ENCODE data around the gene CCDC170.

DNA sequence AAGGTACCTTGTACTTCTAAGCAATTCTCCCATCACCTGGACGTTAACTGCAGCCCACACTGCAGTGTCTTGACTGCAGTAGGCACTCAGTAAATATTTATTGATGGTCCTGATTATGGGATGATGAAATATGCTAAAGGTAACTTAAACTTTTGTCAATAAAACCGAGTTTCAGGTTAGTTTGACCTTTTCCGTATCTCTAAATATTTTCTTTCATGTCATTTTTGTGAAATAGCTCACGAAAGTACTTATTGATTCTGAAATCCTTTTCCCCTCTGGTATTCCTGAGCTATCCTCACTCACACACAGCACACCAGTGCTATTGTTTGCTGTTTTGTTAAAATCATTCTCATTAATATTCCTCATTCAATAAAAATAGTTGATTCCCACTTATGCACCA is 164.3 kb downstream of the CCDC170 start:
- TF ChIP-seq, protein P1, sequence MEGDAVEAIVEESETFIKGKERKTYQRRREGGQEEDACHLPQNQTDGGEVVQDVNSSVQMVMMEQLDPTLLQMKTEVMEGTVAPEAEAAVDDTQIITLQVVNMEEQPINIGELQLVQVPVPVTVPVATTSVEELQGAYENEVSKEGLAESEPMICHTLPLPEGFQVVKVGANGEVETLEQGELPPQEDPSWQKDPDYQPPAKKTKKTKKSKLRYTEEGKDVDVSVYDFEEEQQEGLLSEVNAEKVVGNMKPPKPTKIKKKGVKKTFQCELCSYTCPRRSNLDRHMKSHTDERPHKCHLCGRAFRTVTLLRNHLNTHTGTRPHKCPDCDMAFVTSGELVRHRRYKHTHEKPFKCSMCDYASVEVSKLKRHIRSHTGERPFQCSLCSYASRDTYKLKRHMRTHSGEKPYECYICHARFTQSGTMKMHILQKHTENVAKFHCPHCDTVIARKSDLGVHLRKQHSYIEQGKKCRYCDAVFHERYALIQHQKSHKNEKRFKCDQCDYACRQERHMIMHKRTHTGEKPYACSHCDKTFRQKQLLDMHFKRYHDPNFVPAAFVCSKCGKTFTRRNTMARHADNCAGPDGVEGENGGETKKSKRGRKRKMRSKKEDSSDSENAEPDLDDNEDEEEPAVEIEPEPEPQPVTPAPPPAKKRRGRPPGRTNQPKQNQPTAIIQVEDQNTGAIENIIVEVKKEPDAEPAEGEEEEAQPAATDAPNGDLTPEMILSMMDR (conservative IDR thresholded peaks at IDR 0.05 in 1 of 2, IDR thresholded peaks at IDR 0.05 in 1 of 2; ENCODE audit: low read depth in 1 of 2, low read length in 2 of 2) = no peak
- no peak for TF ChIP-seq EZH2 (IDR thresholded peaks at IDR 0.05; ENCODE audit: low read length, missing control alignments)
